Measurements from ENCODE around the gene GLI3. TPM values are rescaled to one million over a fixed set of nuclear protein-coding genes. Genes with fewer than 3 reads are reported as not detected.

GLI3 gene
- total and polyA plus RNA-seq, 2 of the 4 experiments (the other 2 are of a cell fraction): 1.3 to 3.9 TPM

GRCh38 chr7:42117201-42117600 is 119.8 kb downstream of the GLI3 start:
- no TSS peak for BruUV-seq (replicated peaks)
- H3K9ac ChIP-seq (ENCODE audit: low read depth, low read length): no peak overlapping the region
- ChIA-PET CTCF (no interaction called here), POLR2A (ENCODE audit: unreplicated experiment) (no interaction called here)
- TF ChIP-seq MXI1 (IDR thresholded peaks at IDR 0.05; ENCODE audit: borderline replicate concordance, low read depth, low read length) (no peak), BHLHE40 (IDR thresholded peaks at IDR 0.05; ENCODE audit: low read depth, low read length) (no peak), MAFK (IDR thresholded peaks at IDR 0.05; ENCODE audit: low read depth, low read length) (no peak), RCOR1 (IDR thresholded peaks at IDR 0.05; ENCODE audit: insufficient replicate concordance, low read length) (no peak), CHD1 (IDR thresholded peaks at IDR 0.05; ENCODE audit: low read depth, low read length) (no peak), CTCF (conservative IDR thresholded peaks at IDR 0.05; ENCODE audit: low read depth, low read length) (no peak), FOS (IDR thresholded peaks at IDR 0.05; ENCODE audit: low read depth, low read length) (no peak), SMC3 (IDR thresholded peaks at IDR 0.05; ENCODE audit: low read depth, low read length) (no peak), CEBPB (IDR thresholded peaks at IDR 0.05; ENCODE audit: low read depth, low read length) (no peak), MAZ (IDR thresholded peaks at IDR 0.05; ENCODE audit: borderline replicate concordance, low read depth, low read length) (no peak), RAD21 (IDR thresholded peaks at IDR 0.05; ENCODE audit: low read length) (no peak), NFE2L2 (IDR thresholded peaks at IDR 0.05; ENCODE audit: low read depth, low read length) (no peak), RFX5 (IDR thresholded peaks at IDR 0.05; ENCODE audit: low read depth, low read length) (no peak), POLR2A (IDR thresholded peaks at IDR 0.05; ENCODE audit: low read depth, low read length) (no peak)
- no peak overlapping the region for H2BK5ac ChIP-seq (ENCODE audit: low read depth, low read length, poor library complexity, severe bottlenecking)
- no peak overlapping the region for H4K91ac ChIP-seq (ENCODE audit: insufficient read depth, low read depth, low read length)
- DNase-seq: no peak
- no peak overlapping the region for H2BK120ac ChIP-seq (ENCODE audit: low read depth, low read length)
- no peak overlapping the region for H2BK15ac ChIP-seq (ENCODE audit: low read depth, low read length)
- no peak overlapping the region for H2BK20ac ChIP-seq (ENCODE audit: low read depth, low read length)
- H3K56ac ChIP-seq (ENCODE audit: extremely low read depth, insufficient read depth, low read length): no peak overlapping the region
- no peak for ATAC-seq (ENCODE audit: low read depth)
- no peak overlapping the region for H2AK5ac ChIP-seq (ENCODE audit: low read depth, low read length)
- peaks cover 0 to 5% of the 10 kb centered on the region in 2 experiments; a peak in 3 of 4 replicates for H3K79me1 ChIP-seq (ENCODE audit: low read depth in 1 of 2, low read length in 2 of 2)
- H4K20me1 ChIP-seq (ENCODE audit: insufficient read depth, low read length): no peaks in the 10 kb centered on the region
- no peak overlapping the region for H3K14ac ChIP-seq (replicated peaks; ENCODE audit: low read depth, low read length)
- no peaks in the 10 kb centered on the region for H3K36me3 ChIP-seq (ENCODE audit: control insufficient read depth, insufficient read depth, low read length)
- H3K4me1 ChIP-seq (ENCODE audit: control insufficient read depth, insufficient read depth, low read length): no peaks in the 10 kb centered on the region
- no peak overlapping the region for H2AFZ ChIP-seq (replicated peaks; ENCODE audit: low read length, poor library complexity)
- dilution Hi-C loops (cut with HindIII; ENCODE audit: low sequenced_read_pairs, unreplicated experiment): no loop called here
- H4K5ac ChIP-seq (ENCODE audit: low read depth, low read length): no peak overlapping the region
- H3K9me1 ChIP-seq (ENCODE audit: insufficient read depth, low read length): no peaks in the 10 kb centered on the region
- H3K18ac ChIP-seq (ENCODE audit: low read depth, low read length): no peak overlapping the region
- H3K4ac ChIP-seq (ENCODE audit: low read depth, low read length): no peak overlapping the region
- no peaks in the 10 kb centered on the region for H3K27me3 ChIP-seq (ENCODE audit: control insufficient read depth, insufficient read depth, low read length)
- no peak overlapping the region for H3K4me2 ChIP-seq (ENCODE audit: low read depth, low read length)
- 96% methylated on average over 4 of the region's 4 CpGs; no CpG with 5 or more reads in 1 of the 2 experiments for WGBS, 2 experiments (ENCODE audit: extremely low coverage in 2 of 2, insufficient read length in 1 of 2)
- H2AK9ac ChIP-seq (replicated peaks; ENCODE audit: low read depth, low read length, poor library complexity): no peak overlapping the region
- no peak overlapping the region for H4K8ac ChIP-seq (ENCODE audit: low read depth in 2 of 2, low read length in 2 of 2)
- H3K9me3 ChIP-seq (ENCODE audit: control insufficient read depth, insufficient read depth, low read length): no peaks in the 10 kb centered on the region
- no peak overlapping the region for H3K23ac ChIP-seq (ENCODE audit: low read depth, low read length)
- in situ Hi-C loops (cut with MboI; ENCODE audit: low sequenced_read_pairs): no loop called here
- intact Hi-C loops (cut with micrococcal nuclease): no loop called here
- no peak overlapping the region for H3K4me3 ChIP-seq (ENCODE audit: insufficient read depth, low read depth, low read length)
- no peak overlapping the region for H3K27ac ChIP-seq (ENCODE audit: insufficient read depth, low read length)

Data from IMR-90 (cell line).